ENCODE results near the gene TMC8.

The TMC8 gene

GRCh38 chr17:78163881-78164747, 33.5 kb downstream of the TMC8 start:
- H3K27me3 ChIP-seq (ENCODE audit: low read length): no peaks in the 10 kb centered on the region
- no peak overlapping the region for H3K4me2 ChIP-seq (ENCODE audit: low read depth, low read length, poor library complexity, severe bottlenecking)
- no peaks in the 10 kb centered on the region for H3K36me3 ChIP-seq (ENCODE audit: low read length)
- H3K79me2 ChIP-seq (ENCODE audit: insufficient read depth, low read length): peaks cover 10% of the 10 kb centered on the region
- H2AFZ ChIP-seq (ENCODE audit: low read depth, low read length, severe bottlenecking): no peak overlapping the region
- H3K9me2 ChIP-seq (replicated peaks; ENCODE audit: insufficient read depth, low read length): no peaks in the 10 kb centered on the region
- H3K9me3 ChIP-seq (ENCODE audit: insufficient read depth, low read length): no peaks in the 10 kb centered on the region
- H3K9ac ChIP-seq (ENCODE audit: low read length): no peak overlapping the region
- no peaks in the 10 kb centered on the region; the same call in 1 of the 2 replicates for H4K20me1 ChIP-seq (ENCODE audit: low read depth, low read length)
- H3K27ac ChIP-seq (ENCODE audit: low read depth, low read length): no peak overlapping the region
- H3K4me3 ChIP-seq (ENCODE audit: insufficient read depth, low read length, poor library complexity, severe bottlenecking): no peak overlapping the region
- TF ChIP-seq CTCF (IDR thresholded peaks at IDR 0.05; ENCODE audit: insufficient read depth, low read length, poor library complexity, severe bottlenecking): no peak
- TF ChIP-seq EZH2phosphoT487 (conservative IDR thresholded peaks at IDR 0.05; ENCODE audit: low read length): no peak
- peaks cover 6% of the 10 kb centered on the region; the same call in 1 of the 2 replicates for H3F3A ChIP-seq (ENCODE audit: insufficient read depth)

GRCh38 chr17:78164748-78165607, 34.4 kb downstream of the TMC8 start:
- H3K27ac ChIP-seq (ENCODE audit: low read depth, low read length): no peak overlapping the region
- no peak overlapping the region for H3K4me3 ChIP-seq (ENCODE audit: insufficient read depth, low read length, poor library complexity, severe bottlenecking)
- H3K4me2 ChIP-seq (ENCODE audit: low read depth, low read length, poor library complexity, severe bottlenecking): no peak overlapping the region
- no peaks in the 10 kb centered on the region for H3K36me3 ChIP-seq (ENCODE audit: low read length)
- TF ChIP-seq CTCF (IDR thresholded peaks at IDR 0.05; ENCODE audit: insufficient read depth, low read length, poor library complexity, severe bottlenecking): no peak
- TF ChIP-seq EZH2phosphoT487 (conservative IDR thresholded peaks at IDR 0.05; ENCODE audit: low read length): no peak
- H3K9me2 ChIP-seq (replicated peaks; ENCODE audit: insufficient read depth, low read length): no peaks in the 10 kb centered on the region
- no peaks in the 10 kb centered on the region for H3K9me3 ChIP-seq (ENCODE audit: insufficient read depth, low read length)
- no peaks in the 10 kb centered on the region for H3K27me3 ChIP-seq (ENCODE audit: low read length)
- peaks cover 15% of the 10 kb centered on the region for H3F3A ChIP-seq (ENCODE audit: insufficient read depth)
- no peak overlapping the region for H3K9ac ChIP-seq (ENCODE audit: low read length)
- no peak overlapping the region for H2AFZ ChIP-seq (ENCODE audit: low read depth, low read length, severe bottlenecking)
- peaks cover 18% of the 10 kb centered on the region for H3K79me2 ChIP-seq (ENCODE audit: insufficient read depth, low read length)
- no peaks in the 10 kb centered on the region; the same call in 1 of the 2 replicates for H4K20me1 ChIP-seq (ENCODE audit: low read depth, low read length)

- H3F3A ChIP-seq (ENCODE audit: insufficient read depth): peaks cover 16% of the 10 kb centered on the region
- no peaks in the 10 kb centered on the region for H3K27me3 ChIP-seq (ENCODE audit: low read length)
- H3K36me3 ChIP-seq (ENCODE audit: low read length): no peaks in the 10 kb centered on the region
- H4K20me1 ChIP-seq (ENCODE audit: low read depth, low read length): no peaks in the 10 kb centered on the region; the same call in 1 of the 2 replicates
- H3K9me3 ChIP-seq (ENCODE audit: insufficient read depth, low read length): no peaks in the 10 kb centered on the region
- no peak overlapping the region for H2AFZ ChIP-seq (ENCODE audit: low read depth, low read length, severe bottlenecking)
- H3K4me2 ChIP-seq (ENCODE audit: low read depth, low read length, poor library complexity, severe bottlenecking): peak overlapping the region; percentile 22
- H3K27ac ChIP-seq (ENCODE audit: low read depth, low read length): peak overlapping the region; percentile 27; the same call in 1 of the 2 replicates
- H3K4me3 ChIP-seq (ENCODE audit: insufficient read depth, low read length, poor library complexity, severe bottlenecking): no peak overlapping the region
- no peaks in the 10 kb centered on the region for H3K9me2 ChIP-seq (replicated peaks; ENCODE audit: insufficient read depth, low read length)
- peaks cover 30% of the 10 kb centered on the region for H3K79me2 ChIP-seq (ENCODE audit: insufficient read depth, low read length)
- no peak overlapping the region for H3K9ac ChIP-seq (ENCODE audit: low read length)
- TF ChIP-seq CTCF (IDR thresholded peaks at IDR 0.05; ENCODE audit: insufficient read depth, low read length, poor library complexity, severe bottlenecking) (no peak), EZH2phosphoT487 (conservative IDR thresholded peaks at IDR 0.05; ENCODE audit: low read length) (no peak)
These were observed 35.8 kb downstream of the TMC8 start for GRCh38 chr17:78166416-78166815.
